HG03354 (cell line): Measurements from ENCODE around the gene TRIM72.
"Not testable (repeated sequence)": the region's sequence is repeated elsewhere in the genome, so short reads cannot be mapped to it uniquely, and the experiment has no call there.

ENCODE experiments used
- ATAC-seq: cut with Tn5 transposase; IDR thresholded peaks from one replicate; pipeline ENCODE4 v1.9.1; 2021; ENCODE audit warnings: mild to moderate bottlenecking; ENCODE audit not compliant: unreplicated experiment, poor library complexity, severe bottlenecking

The TRIM72 gene

GRCh38 chr16:31189412-31189778, 24.5 kb upstream of the TRIM72 start:
- ATAC-seq: no peak

DNA sequence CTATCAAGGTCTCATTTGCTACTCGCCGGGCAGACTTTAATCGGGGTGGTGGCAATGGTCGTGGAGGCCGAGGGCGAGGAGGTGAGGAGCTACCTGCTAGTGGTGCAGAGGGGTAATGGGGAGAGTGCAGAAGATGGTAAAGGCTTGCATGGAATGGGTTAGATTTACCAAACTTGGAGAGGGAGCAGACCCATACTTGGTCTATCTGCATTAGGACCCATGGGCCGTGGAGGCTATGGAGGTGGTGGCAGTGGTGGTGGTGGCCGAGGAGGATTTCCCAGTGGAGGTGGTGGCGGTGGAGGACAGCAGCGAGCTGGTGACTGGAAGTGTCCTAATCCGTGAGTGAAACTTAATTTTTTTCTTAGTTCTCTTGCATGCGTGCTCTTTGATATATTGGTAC, 23.9 kb upstream of the TRIM72 start:
- no peak for ATAC-seq

DNA sequence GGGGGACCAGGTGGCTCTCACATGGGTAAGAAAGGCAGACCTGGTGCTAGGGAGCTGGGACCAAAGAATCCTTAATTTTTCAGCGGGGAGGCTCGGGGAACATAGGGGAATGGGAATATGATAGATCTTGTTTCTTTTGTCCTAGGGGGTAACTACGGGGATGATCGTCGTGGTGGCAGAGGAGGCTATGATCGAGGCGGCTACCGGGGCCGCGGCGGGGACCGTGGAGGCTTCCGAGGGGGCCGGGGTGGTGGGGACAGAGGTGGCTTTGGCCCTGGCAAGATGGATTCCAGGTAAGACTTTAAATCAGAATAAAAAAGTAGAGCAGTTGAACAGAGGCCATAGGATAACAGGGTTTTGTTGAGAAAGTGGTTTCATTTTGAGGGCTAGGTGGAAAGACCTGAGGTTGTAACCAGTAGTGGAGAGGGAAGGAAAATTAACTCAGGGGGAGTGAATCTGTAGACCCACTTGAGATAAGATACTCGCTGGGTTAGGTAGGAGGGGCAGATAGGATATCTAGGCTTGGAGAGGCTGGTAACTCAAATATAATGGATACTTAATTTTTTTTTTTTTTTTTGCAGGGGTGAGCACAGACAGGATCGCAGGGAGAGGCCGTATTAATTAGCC, 23.0 kb upstream of the TRIM72 start:
- no peak for ATAC-seq

- ATAC-seq: no peak
Measured at GRCh38 chr16:31191697-31192428, 22.1 kb upstream of the TRIM72 start.

DNA sequence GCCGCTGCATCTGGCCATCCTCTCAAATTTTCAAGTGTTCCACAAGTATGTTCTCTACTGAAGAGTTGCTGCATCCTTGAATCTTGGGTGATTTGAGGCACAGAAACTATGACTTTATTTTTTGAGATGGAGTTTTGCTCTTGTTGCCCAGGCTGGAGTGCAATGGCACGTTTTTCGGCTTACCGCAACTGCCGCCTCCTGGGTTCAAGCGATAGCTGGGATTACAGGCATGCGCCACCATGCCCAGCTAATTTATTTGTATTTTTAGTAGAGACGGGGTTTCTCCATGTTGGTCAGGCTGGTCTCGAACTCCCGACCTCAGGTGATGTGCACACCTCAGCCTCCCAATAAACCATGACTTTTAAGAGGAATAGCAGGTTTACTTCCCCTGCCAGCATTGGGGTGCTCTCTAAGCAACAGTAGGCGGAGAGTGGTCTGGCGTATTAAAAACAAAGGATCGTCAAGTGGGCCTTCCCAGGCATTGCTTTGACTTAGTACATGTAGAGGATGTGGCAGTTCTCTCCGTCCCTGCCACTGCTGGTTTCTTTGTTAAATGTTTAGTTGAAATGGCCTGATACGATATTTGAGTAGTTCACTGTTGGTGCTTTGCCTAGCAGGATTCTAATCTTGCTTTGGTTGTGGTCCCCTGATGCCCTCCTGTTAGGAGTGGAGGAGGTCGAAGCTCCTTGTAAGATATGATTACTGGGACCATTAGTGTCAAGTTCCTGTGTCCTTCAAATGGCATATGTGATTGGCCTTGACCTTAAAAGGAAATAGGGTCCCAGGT, 20.9 kb upstream of the TRIM72 start:
- ATAC-seq: no peak

DNA sequence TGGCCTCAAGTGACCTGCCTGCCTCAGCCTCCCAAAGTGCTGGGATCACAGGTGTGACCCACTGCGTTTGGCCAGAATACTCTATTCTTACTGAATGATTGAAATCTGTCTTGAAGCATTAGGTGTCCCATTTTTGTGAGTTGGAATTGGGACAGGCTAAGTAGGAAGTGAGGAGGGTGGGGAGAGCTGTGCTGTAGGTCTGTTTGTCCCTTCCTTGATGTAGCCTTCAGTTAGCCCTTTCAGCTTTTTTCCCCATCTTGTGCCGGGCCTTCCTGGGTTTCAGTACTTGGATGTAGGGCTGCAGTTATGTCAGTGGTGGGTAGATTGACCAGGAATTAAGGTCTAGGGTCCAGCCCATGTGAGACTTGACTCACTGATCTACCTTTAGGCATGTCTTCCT, 20.0 kb upstream of the TRIM72 start:
- no peak for ATAC-seq

- ATAC-seq: no peak
Measured at GRCh38 chr16:31194898-31195297, 19.0 kb upstream of the TRIM72 start.

- ATAC-seq: not testable (repeated sequence)
Measured at GRCh38 chr16:31195861-31196260, 18.1 kb upstream of the TRIM72 start.

GRCh38 chr16:31196324-31197088, 17.4 kb upstream of the TRIM72 start:
- no peak for ATAC-seq

DNA sequence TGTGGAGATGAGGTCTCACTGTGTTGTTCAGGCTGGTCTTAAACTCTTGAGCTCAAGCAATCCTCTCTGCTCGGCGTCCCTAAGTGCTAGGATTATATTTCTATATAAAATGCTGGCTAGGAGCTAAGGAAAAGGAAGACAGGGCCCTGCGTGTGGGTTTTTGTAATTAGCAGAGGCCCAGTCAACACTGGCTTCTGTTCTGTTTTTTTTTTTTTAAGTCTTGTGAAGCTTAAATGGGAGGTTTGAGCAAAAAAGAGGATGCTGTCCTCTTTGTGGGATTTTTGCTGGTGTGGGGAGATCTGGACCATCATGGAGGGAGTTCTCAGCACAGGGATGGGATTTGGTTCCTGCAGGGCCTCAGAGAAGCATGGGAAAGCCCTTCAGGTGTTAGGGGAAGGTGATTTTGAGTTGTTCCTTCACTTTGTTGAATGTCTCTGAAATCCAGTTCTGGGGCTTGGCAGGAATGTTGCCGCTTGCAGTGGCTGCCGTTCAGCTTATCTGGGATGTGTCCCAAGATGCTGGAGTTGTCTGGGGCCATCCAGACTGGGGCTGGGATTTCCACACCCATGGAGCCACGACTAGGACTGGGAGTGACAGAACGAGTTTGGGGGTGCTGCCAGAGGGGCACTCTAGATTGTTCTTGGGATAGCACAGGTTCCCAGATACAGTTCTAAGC, 15.6 kb upstream of the TRIM72 start:
- ATAC-seq: no peak

DNA sequence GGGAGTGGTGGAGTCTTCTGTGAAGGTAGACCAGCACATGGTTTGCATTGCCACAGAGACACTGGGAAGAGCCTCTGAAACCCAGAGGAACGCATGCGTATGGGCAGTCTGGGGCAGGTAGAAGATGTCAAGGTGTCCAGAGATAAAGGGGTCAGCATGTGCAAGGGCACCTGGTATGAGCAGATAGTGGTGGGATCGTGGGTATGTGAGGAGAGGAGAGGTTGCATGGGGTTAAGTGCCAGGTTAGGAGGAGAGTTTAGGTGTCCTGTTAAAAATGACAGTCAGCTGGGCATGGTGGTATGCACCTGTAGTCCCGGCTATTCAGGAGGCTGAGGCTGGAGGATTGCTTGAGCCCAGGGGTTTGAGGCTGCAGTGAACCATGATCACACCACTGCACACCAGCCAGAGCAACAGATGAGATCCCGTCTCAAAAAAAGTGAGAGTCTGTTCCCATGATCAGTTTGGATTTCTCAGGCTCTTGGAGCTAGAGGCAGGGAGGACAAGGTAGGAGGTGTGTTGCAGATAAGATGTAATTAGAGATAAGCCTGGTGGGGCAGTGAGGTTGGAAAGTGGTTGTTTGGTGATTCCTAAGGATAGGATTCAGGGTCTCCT, 14.4 kb upstream of the TRIM72 start:
- no peak for ATAC-seq

DNA sequence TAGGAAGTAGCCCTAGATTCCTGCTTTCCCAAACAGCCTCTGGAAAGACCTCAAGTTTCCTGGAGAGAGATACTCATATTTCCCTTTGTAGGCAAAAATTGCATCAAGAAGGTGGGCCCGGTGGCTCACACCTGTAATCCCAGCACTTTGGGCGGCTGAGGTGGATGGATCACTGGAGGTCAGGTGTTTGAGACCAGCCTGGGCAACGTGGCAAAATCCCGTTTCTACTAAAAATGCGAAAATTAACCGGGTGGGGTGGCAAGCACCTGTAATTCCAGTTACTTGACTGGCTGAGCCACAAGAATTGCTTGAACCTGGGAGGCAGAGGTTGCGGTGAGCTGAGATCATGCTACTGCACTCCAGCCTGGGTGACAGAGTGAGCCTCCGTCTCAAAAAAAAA, 13.8 kb upstream of the TRIM72 start:
- not testable (repeated sequence) for ATAC-seq

GRCh38 chr16:31200821-31201568, 12.9 kb upstream of the TRIM72 start:
- no peak for ATAC-seq

DNA sequence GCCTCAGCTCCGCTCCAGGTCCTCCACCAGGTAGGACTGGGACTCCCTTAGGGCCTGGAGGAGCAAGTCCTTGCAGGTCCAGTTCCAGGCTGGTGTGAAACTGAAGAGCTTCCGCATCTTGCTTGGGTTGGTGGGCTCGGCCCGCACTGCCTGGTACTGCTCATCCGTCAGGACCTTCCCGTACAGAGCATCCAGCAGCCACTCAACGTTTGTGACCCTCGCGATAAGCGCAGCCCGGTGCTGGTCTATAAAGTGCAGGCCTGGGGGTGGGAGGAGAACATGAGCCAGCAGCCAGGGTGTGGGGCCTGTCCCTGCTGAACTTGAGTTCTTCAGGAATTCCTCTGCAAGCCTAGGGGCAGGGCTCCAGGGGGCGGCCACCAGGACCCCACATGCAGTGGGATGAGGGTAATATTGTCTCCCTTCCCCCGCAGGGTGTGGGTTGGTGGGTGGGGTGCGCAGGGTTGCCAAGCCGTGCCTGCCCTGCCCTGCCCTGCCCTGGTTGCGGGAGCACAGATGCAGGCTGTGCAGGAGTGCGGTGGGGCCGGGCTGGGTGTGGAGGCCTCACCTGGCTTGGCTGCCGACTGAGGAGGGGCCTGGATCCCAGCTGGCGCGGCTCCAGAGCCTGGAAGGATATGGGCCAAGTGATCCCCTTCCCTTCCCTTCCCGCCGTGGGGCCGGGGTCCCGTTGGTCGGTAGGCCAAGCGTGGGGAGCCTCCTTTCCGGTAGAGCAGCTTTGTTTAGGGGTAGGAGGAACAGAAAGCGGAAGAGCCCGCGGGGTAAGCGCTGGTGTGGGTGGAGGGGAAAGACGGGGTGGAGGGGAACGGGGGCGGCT, 12.1 kb upstream of the TRIM72 start:
- ATAC-seq: peak; percentile 68

GRCh38 chr16:31202414-31203375, 11.2 kb upstream of the TRIM72 start, which contains the start of gene PYCARD:
TSS of gene PYCARD (minus strand) at chr16:31202760. CDS start at chr16:31202690, 70 bp downstream.
- peak; percentile 34 for ATAC-seq

DNA sequence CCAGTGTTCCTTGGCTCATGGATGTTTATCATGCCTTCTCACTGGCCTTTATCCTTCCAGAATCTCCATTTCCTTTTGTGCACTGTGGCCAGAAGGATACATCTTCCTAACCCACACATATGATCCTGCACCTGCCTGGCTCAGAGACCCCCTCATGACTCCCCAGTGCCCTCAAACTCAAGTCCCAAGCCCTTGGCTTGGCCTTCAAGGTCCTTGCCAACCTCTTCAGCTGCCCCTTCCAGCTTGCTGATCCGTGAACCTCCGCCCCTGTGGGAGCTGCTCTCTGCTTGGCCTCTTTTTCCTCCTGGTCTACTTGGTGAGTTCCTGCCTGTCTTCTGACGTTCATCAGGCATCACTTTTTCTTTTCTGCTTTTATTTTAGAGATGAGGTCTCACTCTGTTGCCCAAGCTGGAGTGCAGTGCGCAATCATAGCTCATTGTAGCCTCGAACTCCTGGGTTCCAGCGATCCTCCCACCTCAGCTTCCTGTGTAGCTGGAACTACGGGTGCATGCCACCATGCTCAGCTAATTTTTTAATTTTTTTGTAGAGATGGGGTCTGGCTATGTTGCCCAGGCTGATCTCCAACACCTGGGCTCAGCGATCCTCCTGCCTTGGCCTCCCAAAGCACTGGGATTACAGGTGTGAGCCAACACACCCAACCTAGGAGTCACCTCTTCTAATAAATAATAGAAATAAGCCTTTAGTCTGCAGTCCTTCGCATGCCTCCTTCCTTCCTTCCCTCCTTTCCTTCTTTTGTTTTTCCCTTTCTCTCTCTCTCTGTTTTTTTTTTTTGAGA, 8.8 kb upstream of the TRIM72 start:
- no peak for ATAC-seq
